SK-N-SH (cell line): ENCODE measurements around the gene TPD52L3.

Source experiments
- CHD2 ChIP-seq: fragments of 150-350 bp; IDR thresholded peaks from 2 replicates; pipeline ENCODE4 v1.6.1; 2018; ENCODE audit warnings: low read length; ENCODE audit not compliant: partially characterized antibody
- FOXJ3 ChIP-seq: sonication (generic); formaldehyde crosslinking; IDR thresholded peaks from 2 replicates; pipeline ENCODE4 v1.5.1; 2020; ENCODE audit warnings: mild to moderate bottlenecking, missing genetic modification reagents
- FOXM1 ChIP-seq: IDR thresholded peaks from 2 replicates; pipeline ENCODE4 v1.4.0; 2012; ENCODE audit warnings: low read depth, mild to moderate bottlenecking
- IRF3 ChIP-seq: fragments of 150-350 bp; IDR thresholded peaks from 2 replicates; pipeline ENCODE4 v1.6.1; 2016; ENCODE audit warnings: mild to moderate bottlenecking, low read depth, low read length
- SMC3 ChIP-seq: IDR thresholded peaks from 2 replicates; pipeline ENCODE4 v1.6.1; 2012; ENCODE audit warnings: low read depth, low read length, improper control_type of control experiment
- TAF1 ChIP-seq: IDR thresholded peaks from 2 replicates; pipeline ENCODE4 v1.6.1; 2012; ENCODE audit warnings: low read depth, mild to moderate bottlenecking, low read length, moderate library complexity, borderline replicate concordance
- TEAD4 ChIP-seq: IDR thresholded peaks from 2 replicates; pipeline ENCODE4 v1.4.0; 2012; ENCODE audit warnings: mild to moderate bottlenecking, borderline replicate concordance; ENCODE audit not compliant: insufficient read depth
- USF1 ChIP-seq: IDR thresholded peaks from 2 replicates; pipeline ENCODE4 v1.4.0; 2012; ENCODE audit warnings: low read depth, borderline replicate concordance
- TF ChIP-seq, protein P1 (sequence below): fragments of 200-600 bp; sonication (generic); IDR thresholded peaks from 2 replicates; pipeline ENCODE4 v1.6.1; 2017; ENCODE audit warnings: antibody characterized with exemption, mild to moderate bottlenecking, moderate library complexity
- TF ChIP-seq, protein P2 (sequence below): fragments of 150-350 bp; IDR thresholded peaks from 2 replicates; pipeline ENCODE4 v1.6.1; 2017; ENCODE audit warnings: antibody characterized with exemption, low read length, low read depth, borderline replicate concordance

DNA sequence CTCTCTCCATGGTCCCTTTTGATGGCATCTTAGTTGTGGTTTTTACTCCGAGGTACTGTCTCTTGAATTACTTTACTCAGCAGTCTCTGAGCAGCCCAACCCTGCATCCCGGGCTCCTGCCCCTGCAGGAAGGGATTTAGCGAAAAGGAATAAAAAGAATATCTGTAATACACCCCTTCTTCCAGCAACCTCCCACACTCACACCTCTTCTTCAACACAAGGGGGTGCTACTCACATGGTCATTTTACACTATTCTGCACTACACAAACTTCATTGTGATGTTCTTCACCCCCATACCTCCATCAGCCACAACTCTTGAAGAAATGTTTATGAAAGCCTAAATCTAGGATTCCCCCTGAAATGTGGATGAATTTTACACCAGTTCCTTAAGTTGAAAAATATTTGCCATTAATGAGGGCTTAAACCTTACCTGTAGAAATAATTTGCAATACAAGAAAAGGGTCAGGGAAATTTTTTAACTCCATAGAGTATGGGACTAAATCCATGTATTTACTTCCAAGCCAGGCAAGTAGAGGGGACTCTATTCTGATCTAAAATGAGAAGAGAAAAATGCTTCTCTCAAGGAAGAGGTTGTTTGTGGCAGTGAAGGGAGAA lies 26.0 kb downstream of the TPD52L3 start:
- TF ChIP-seq, protein P1, sequence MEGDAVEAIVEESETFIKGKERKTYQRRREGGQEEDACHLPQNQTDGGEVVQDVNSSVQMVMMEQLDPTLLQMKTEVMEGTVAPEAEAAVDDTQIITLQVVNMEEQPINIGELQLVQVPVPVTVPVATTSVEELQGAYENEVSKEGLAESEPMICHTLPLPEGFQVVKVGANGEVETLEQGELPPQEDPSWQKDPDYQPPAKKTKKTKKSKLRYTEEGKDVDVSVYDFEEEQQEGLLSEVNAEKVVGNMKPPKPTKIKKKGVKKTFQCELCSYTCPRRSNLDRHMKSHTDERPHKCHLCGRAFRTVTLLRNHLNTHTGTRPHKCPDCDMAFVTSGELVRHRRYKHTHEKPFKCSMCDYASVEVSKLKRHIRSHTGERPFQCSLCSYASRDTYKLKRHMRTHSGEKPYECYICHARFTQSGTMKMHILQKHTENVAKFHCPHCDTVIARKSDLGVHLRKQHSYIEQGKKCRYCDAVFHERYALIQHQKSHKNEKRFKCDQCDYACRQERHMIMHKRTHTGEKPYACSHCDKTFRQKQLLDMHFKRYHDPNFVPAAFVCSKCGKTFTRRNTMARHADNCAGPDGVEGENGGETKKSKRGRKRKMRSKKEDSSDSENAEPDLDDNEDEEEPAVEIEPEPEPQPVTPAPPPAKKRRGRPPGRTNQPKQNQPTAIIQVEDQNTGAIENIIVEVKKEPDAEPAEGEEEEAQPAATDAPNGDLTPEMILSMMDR: peak; percentile 82
- TF ChIP-seq IRF3 (no peak), TEAD4 (no peak), SMC3 (peak; percentile 79), CHD2 (no peak), FOXJ3 (CRISPR knock-in tag) (no peak), FOXM1 (no peak), USF1 (no peak), TAF1 (no peak)
- TF ChIP-seq, protein P2, sequence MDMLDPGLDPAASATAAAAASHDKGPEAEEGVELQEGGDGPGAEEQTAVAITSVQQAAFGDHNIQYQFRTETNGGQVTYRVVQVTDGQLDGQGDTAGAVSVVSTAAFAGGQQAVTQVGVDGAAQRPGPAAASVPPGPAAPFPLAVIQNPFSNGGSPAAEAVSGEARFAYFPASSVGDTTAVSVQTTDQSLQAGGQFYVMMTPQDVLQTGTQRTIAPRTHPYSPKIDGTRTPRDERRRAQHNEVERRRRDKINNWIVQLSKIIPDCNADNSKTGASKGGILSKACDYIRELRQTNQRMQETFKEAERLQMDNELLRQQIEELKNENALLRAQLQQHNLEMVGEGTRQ: no peak
